Endodermal cell (in vitro differentiated cells): Measurements from ENCODE around the gene TSHZ3. TPM values are rescaled to one million over a fixed set of nuclear protein-coding genes. Genes with fewer than 3 reads are reported as not detected.

Experiments
- DNase-seq: peaks from one replicate; pipeline ENCODE4 v3.0.0-alpha.2; 2017
- H3K27ac ChIP-seq: 2 replicates; pipeline ENCODE4 v1.5.1; 2013; ENCODE audit warnings: mild to moderate bottlenecking, low read depth, low read length, moderate library complexity
- H3K27me3 ChIP-seq: 2 replicates; pipeline ENCODE4 v1.6.1; 2013; ENCODE audit warnings: mild to moderate bottlenecking, low read length, moderate library complexity; ENCODE audit not compliant: insufficient read depth, control insufficient read depth, poor library complexity, severe bottlenecking
- H3K36me3 ChIP-seq: 2 replicates; pipeline ENCODE4 v1.7.0; 2013; ENCODE audit warnings: mild to moderate bottlenecking, low read length, moderate library complexity; ENCODE audit not compliant: control insufficient read depth, insufficient read depth
- H3K4me1 ChIP-seq: one replicate; pipeline ENCODE4 v1.7.0; 2013; ENCODE audit warnings: low read length; ENCODE audit not compliant: control insufficient read depth, insufficient read depth
- H3K4me3 ChIP-seq: 2 replicates; pipeline ENCODE4 v1.5.1; 2013; ENCODE audit warnings: mild to moderate bottlenecking, low read length, moderate library complexity
- H3K9ac ChIP-seq: 2 replicates; pipeline ENCODE4 v1.6.1; 2013; ENCODE audit warnings: mild to moderate bottlenecking, low read length, moderate library complexity; ENCODE audit not compliant: poor library complexity, severe bottlenecking; ENCODE audit errors: extremely low read depth
- H3K9me3 ChIP-seq: 2 replicates; pipeline ENCODE4 v1.6.1; 2013; ENCODE audit warnings: mild to moderate bottlenecking, low read length, moderate library complexity; ENCODE audit not compliant: control insufficient read depth
- H3K27ac Mint-ChIP-seq: 2 replicates; pipeline ENCODE4 v1.8.0; 2020; ENCODE audit warnings: mixed read lengths
- H3K27me3 Mint-ChIP-seq: 2 replicates; pipeline ENCODE4 v1.8.0; 2021; ENCODE audit warnings: mild to moderate bottlenecking, mixed read lengths; ENCODE audit not compliant: insufficient read depth
- H3K36me3 Mint-ChIP-seq: 2 replicates; pipeline ENCODE4 v1.8.0; 2020; ENCODE audit warnings: low read depth, mixed read lengths
- H3K4me1 Mint-ChIP-seq: 2 replicates; pipeline ENCODE4 v1.8.0; 2020; ENCODE audit warnings: mixed read lengths
- H3K4me3 Mint-ChIP-seq: 2 replicates; pipeline ENCODE4 v1.8.0; 2020; ENCODE audit warnings: mild to moderate bottlenecking, moderate library complexity, mixed read lengths
- H3K9me3 Mint-ChIP-seq: 2 replicates; pipeline ENCODE4 v1.8.0; 2020; ENCODE audit warnings: mild to moderate bottlenecking, mixed read lengths
- WGBS, 2 experiments: methylation state at CpG; one replicate each; pipeline versions ENCODE4 v1.1.5 to v1.1.7; 2013; ENCODE audit warnings: missing lambda C conversion rate in 2 of 2, mixed read lengths in 1 of 2; ENCODE audit not compliant: insufficient coverage in 1 of 2, insufficient read length in 1 of 2; 5-methylcytosine and 5-hydroxymethylcytosine counted together
- total RNA-seq, 2 donors: library from RNA; stranded (reverse); fragmentation: NEBNext Ultra II Directional in 1 of 2; extraction: Animal tissue kit (Norgen Biotek cat#: 25700) in 1 of 2; gene quantifications; 2 replicates in 1 of 2; 3 replicates in 1 of 2; pipeline ENCODE4 v1.2.1, GENCODE V29; 2021
- TF ChIP-seq, protein P1 (sequence below): fragments of 200-600 bp; sonication (generic); conservative IDR thresholded peaks from 2 replicates; pipeline ENCODE4 v1.5.0; 2021; ENCODE audit warnings: antibody characterized with exemption, mild to moderate bottlenecking

TSHZ3 gene
- total RNA-seq, 2 donors from 2014 or later, result 0.84 to 2.1 TPM

DNA sequence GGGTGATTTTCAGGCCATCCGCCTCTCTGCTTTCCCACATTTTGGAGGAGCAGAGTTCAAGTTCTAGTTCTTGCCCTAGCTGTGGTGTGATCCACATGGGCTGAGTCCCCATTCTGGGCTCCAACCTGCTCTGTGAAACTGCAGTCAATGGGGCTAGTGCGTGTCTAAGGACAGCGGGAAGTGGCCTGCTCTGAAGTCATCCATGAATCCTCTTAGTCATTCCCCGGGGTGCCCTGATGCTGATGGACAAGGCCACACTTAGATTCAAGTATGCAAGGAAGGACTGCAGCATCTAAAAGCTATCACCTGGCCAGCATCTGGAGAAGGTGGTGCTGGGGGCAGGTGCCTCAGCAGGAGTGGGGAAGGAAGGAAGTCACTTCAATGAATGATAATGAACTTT lies 94.6 kb downstream of the TSHZ3 start:
- Histone ChIP-seq H3K27me3 (no peaks in the 10 kb centered on the region), H3K9me3 (no peaks in the 10 kb centered on the region), H3K4me1 (peaks cover 4% of the 10 kb centered on the region), H3K9ac (no peak overlapping the region), H3K4me3 (no peak overlapping the region), H3K36me3 (no peaks in the 10 kb centered on the region), H3K27ac (no peak overlapping the region)
- no peaks in the 10 kb centered on the region for H3K36me3 Mint-ChIP-seq
- DNase-seq, result no peak
- no peaks in the 10 kb centered on the region for H3K9me3 Mint-ChIP-seq
- H3K27me3 Mint-ChIP-seq, result peaks cover 2% of the 10 kb centered on the region
- no peak overlapping the region for H3K27ac Mint-ChIP-seq
- TF ChIP-seq, protein P1, sequence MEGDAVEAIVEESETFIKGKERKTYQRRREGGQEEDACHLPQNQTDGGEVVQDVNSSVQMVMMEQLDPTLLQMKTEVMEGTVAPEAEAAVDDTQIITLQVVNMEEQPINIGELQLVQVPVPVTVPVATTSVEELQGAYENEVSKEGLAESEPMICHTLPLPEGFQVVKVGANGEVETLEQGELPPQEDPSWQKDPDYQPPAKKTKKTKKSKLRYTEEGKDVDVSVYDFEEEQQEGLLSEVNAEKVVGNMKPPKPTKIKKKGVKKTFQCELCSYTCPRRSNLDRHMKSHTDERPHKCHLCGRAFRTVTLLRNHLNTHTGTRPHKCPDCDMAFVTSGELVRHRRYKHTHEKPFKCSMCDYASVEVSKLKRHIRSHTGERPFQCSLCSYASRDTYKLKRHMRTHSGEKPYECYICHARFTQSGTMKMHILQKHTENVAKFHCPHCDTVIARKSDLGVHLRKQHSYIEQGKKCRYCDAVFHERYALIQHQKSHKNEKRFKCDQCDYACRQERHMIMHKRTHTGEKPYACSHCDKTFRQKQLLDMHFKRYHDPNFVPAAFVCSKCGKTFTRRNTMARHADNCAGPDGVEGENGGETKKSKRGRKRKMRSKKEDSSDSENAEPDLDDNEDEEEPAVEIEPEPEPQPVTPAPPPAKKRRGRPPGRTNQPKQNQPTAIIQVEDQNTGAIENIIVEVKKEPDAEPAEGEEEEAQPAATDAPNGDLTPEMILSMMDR, result no peak
- 93% methylated on average over 4 of the region's 4 CpGs for WGBS, 2 experiments
- H3K4me1 Mint-ChIP-seq, result peaks cover 27% of the 10 kb centered on the region
- no peak overlapping the region for H3K4me3 Mint-ChIP-seq

DNA sequence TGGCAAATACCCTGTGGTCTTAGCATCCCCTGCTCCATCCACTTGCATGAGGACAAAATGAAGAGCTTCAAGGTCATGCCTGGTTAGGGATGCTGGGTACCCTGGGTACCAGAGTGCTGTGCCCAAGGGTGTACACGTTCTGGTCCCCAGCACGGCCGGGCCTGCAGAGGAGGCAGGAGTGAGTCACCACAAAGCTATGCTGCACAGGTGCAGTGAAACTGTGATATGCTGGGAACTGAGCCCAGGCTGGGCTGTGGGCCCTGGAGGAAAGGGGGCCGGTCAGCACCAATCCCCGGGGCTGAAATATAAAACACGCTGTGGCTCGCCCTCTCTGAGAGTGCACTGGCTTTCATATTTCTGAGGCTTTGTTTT lies 95.1 kb downstream of the TSHZ3 start:
- H3K36me3 Mint-ChIP-seq, result no peaks in the 10 kb centered on the region
- H3K4me3 Mint-ChIP-seq, result no peak overlapping the region
- Histone ChIP-seq H3K9me3 (no peaks in the 10 kb centered on the region), H3K4me3 (no peak overlapping the region), H3K36me3 (no peaks in the 10 kb centered on the region), H3K9ac (no peak overlapping the region), H3K27me3 (no peaks in the 10 kb centered on the region), H3K27ac (no peak overlapping the region), H3K4me1 (peaks cover 4% of the 10 kb centered on the region)
- no peak for DNase-seq
- peaks cover 2% of the 10 kb centered on the region for H3K27me3 Mint-ChIP-seq
- no peaks in the 10 kb centered on the region for H3K9me3 Mint-ChIP-seq
- TF ChIP-seq, protein P1, result no peak
- WGBS, 2 experiments, result 76 to 78% methylated on average over 7 of the region's 7 CpGs
- peaks cover 27% of the 10 kb centered on the region for H3K4me1 Mint-ChIP-seq
- H3K27ac Mint-ChIP-seq, result no peak overlapping the region

DNA sequence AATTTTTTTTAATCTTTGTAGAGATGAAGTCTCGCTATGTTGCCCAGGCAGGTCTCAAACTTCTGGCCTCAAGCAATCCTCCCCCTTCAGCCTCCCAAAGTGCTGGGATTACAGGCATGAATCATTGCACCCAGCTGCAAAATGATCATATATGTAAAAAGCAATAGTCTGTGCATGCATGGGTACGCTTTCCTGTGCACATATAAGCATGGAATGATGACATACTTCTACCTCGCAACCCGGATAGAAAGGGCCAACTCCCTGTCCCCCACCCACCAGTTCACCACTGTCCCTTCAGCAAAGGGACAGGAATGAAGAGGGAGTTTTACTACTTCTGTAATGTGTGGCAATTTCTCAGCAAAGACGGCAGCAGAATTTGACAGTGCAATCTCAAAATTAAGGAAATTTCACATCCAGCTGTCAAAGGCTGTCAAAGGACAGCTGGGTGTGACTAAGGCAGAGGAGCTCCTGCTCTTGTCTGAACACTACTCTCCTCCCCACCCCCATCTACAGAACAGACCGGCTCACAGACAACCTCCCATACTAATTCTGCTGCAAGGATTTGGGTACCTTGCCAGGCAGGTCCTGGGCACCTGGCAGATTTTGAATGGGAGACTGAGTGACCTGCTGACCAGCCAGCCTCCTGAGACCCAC lies 95.6 kb downstream of the TSHZ3 start:
- Histone ChIP-seq H3K9me3 (no peaks in the 10 kb centered on the region), H3K36me3 (no peaks in the 10 kb centered on the region), H3K4me1 (peaks cover 4% of the 10 kb centered on the region), H3K4me3 (no peak overlapping the region), H3K9ac (no peak overlapping the region), H3K27ac (no peak overlapping the region), H3K27me3 (no peaks in the 10 kb centered on the region)
- no peak for DNase-seq
- H3K36me3 Mint-ChIP-seq, result no peaks in the 10 kb centered on the region
- WGBS, 2 experiments, result 94 to 95% methylated on average over 2 to 6 of the region's 6 CpGs
- no peak overlapping the region for H3K4me3 Mint-ChIP-seq
- H3K4me1 Mint-ChIP-seq, result peaks cover 23% of the 10 kb centered on the region
- no peak overlapping the region for H3K27ac Mint-ChIP-seq
- H3K9me3 Mint-ChIP-seq, result no peaks in the 10 kb centered on the region
- peaks cover 2% of the 10 kb centered on the region for H3K27me3 Mint-ChIP-seq
- TF ChIP-seq, protein P1, result no peak
